HG03280 (cell line): ENCODE results near the gene CD34.
"Not testable (repeated sequence)": the region's sequence is repeated elsewhere in the genome, so short reads cannot be mapped to it uniquely, and the experiment has no call there.

Experiments used
- ATAC-seq: cut with Tn5 transposase; IDR thresholded peaks from one replicate; pipeline ENCODE4 v1.9.1; 2021; ENCODE audit warnings: mild to moderate bottlenecking, moderate library complexity; ENCODE audit not compliant: unreplicated experiment

The CD34 gene

GRCh38 chr1:207933205-207933800, 22.4 kb upstream of the CD34 start:
- no peak for ATAC-seq

DNA sequence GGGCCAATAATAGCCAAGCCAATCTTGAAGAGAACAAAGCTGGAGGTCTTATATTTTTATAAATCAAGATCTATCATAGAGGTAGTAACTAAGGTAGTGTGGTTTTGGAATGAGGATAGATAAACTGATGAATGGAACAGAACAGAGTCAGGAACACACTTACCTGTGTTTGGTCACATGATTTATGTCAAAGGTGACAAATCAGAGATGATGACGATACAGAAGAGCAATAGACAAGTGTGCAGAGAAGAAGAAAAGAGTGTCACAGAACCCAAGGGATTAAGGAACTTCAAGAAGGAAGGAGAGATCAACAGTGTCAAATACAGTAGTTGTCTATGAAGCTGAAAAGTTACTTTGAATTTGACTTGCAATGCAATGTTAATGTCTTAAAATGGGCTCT, 16.1 kb upstream of the CD34 start:
- ATAC-seq: no peak

DNA sequence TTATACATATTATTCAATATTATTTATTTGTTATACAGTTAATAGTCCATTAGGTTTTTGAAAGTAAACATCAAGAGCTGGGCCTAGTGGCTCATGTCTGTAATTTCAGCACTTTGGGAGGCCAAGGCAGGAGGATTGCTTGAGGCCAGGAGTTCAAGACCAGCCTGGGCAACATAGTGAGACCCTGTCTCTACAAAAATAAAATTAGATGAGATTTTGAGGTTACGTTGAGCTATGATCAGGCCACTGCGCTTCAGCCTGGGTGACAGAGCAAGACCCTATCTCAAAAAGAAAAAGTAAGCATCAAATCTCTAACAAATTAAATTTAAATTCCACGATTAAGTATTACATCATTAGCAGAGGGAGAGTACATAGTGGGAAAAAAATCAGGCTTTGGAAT, 15.0 kb upstream of the CD34 start:
- ATAC-seq: not testable (repeated sequence)

- ATAC-seq: no peak
Observed at GRCh38 chr1:207925210-207925609, 14.3 kb upstream of the CD34 start.

DNA sequence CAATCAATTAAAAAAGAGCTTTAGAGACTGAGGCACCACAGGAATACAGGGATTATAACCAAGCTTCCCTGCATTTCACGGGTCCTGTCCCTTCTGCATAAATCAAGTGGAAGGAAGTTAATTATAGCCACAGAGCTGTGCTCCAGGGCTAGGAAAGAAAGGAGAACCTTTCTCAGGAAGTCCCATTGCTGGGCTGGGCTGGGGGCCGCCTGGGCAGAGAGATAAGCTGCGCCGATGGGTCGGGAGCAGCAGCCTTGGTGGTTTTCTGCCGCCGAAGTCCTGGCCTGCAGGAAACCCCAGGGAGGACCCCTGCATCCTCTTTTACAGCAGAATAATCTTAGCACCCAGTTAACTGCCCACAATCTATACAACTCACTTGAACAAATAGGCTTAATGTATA, 12.6 kb upstream of the CD34 start:
- ATAC-seq: no peak

GRCh38 chr1:207923121-207923520, 12.2 kb upstream of the CD34 start:
- no peak for ATAC-seq

GRCh38 chr1:207922554-207922953, 11.6 kb upstream of the CD34 start:
- no peak for ATAC-seq

- ATAC-seq: no peak
Observed at GRCh38 chr1:207921321-207921720, 10.4 kb upstream of the CD34 start.

- ATAC-seq: no peak
Observed at GRCh38 chr1:207920444-207921021, 9.6 kb upstream of the CD34 start.

DNA sequence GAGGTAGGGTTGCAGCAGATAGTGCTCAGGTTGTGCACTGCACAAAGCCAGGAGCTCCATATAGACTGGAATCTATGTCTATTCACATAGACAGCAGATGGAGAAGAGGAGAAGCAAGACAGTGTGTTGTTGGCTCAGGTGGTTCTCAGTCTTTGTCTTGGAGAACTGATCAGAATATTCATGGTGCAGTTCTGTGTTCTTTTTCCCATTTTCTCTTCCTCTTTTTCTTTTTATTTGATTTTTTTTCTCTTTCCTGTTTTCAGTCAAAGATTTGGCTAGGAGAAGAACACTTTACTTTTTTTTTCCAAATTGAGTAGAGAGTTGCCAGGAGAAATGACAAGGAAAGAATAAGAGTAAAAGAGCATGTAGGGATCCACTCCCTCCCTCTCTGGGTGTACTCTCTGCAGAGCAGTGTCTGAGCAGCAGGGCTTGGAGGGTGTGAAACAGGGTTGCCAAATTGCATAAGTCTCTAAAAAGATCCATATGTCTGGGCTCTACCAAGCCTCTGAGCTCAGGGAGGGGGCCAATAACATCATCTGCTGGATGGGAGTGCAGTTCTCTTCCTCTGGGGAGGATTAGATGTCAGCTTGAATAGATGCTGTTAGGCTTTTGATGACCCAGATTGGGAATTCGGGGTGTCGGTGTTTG, 8.7 kb upstream of the CD34 start:
- no peak for ATAC-seq

GRCh38 chr1:207918581-207918980, 7.7 kb upstream of the CD34 start:
- no peak for ATAC-seq

DNA sequence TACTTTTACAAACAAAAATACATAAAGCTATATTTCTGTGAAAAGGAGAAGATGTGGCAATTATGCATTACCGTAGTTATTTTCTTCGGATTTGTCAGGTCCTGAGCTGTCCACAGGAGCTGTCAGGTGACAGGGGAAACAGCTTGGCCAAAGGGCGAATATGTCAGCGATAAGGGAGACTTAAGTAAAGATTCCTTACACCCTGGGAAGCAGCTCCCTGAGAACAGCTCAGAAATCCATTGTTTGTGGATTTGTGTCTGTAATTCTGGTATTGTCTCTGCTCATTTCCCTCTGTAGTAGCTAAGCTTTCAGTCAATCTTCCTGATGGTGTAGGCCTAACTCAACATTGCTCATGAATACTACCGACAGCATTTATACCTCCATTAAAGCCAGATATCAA, 7.1 kb upstream of the CD34 start:
- no peak for ATAC-seq

GRCh38 chr1:207917080-207917479, 6.2 kb upstream of the CD34 start:
- no peak for ATAC-seq

- ATAC-seq: no peak
Observed at GRCh38 chr1:207913951-207914350, 3.0 kb upstream of the CD34 start.

DNA sequence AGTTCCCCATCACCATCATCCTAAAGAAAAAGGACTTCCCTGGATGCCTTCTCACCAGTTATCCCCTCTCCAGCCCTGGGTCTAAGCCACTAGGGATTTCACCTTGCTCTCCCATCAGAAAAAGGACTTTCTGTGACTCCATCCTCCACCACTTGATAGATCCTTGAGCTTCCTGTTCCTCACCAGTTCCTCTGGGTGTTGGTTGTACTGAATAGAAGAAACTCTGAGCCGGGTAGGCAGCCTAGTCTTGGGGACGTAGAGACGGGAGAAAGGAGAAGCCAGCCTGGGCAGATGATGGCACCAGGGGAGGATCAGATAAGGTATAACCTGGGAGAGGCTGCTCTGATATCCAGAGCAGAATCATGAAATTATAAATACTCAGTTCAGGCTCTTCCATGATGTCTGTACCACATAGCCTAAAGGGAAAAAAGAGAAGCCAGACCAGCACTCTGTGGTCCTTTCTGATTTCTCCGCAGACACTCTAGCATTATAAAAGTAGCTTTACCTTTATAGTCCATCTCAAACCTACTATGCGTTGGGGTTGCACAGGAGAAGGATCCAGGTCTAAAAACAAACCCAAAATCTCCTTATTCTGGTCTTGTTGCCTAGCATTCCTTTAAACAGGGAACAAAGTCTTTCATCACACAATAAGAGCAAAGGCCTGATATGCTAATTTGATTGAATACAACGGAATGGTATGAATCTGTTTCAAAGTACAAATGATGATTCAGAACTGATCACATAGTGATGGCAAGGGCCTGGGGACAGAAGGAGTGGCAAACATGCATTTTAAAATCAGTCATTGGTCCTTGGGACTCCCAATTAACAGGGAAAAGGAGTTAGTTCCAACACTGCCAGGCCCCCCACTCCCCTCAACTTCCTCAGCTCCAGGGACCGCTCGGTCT, 1.2 kb upstream of the CD34 start:
- ATAC-seq: no peak

- no peak for ATAC-seq
Observed at GRCh38 chr1:207909687-207910086, 1.2 kb downstream of the CD34 start.

DNA sequence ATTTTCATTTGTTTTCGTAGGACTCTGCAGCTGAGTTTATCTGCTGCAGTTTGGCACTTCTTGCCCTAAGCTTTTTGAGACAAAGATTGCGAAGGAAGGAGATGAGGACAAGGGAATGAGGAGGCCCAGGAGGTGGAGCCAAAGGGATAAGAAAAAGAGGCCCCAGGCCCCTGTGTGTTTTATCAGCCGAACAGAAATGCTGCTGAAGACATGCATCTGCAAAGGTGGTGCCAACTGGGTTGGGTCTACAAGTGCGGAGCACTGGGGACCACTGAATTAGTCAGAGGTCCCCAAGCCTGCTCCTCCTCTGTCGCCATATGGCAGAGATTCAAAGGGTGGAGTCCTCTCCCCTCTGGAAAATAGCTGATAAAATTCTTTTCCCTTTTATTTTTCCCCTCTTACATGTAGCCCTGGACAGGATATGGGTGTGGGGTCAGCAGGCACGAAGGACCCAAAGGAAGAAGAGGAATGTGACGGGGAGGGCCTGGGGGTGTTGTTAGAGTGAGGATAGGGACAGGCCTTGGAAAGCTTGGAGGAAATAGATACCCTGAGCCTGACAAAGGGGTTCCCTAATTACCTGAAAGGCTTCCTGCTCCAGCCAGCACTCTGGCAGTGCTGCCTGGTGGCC, 2.7 kb downstream of the CD34 start:
- ATAC-seq: no peak

DNA sequence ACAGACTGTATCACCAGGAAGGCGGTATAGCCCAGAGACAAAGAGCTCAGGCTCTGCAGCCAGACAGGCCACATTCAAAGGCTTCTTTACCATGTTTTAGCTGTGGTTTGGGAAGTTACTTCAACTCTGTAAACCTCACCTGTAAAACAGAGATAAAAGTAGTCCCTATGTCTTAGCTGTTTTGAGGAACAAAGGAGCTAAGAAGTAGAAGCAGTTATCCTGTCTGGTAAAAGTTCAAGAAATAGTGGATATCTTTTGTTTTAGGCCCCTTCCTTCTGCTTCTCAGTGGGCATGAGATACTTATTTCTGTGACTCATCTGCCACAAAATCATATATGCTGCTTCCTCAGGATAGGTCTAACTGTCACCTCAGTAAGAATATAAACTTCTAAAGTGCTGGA, 6.5 kb downstream of the CD34 start:
- ATAC-seq: no peak

DNA sequence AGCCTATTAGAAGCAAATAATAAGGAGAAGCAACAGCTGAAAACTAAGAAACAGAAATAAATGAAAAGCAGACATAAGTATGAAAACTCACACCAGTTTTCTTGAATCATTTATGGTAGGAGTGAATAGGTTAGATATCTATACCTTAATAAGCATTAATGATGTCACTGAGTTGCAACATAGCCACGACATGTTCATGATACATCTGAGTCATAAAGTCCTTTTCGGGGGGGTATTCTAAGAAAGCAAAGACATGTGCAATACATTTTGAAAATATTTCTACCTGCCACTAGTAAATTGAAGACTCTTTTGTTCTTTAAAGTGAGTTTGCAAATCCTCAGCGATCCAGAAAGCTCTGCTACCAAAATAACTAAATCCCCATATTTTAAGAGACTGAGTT, 7.2 kb downstream of the CD34 start:
- ATAC-seq: no peak

- no peak for ATAC-seq
Observed at GRCh38 chr1:207903053-207903452, 7.9 kb downstream of the CD34 start.

- no peak for ATAC-seq
Observed at GRCh38 chr1:207902566-207902965, 8.4 kb downstream of the CD34 start.
